Bronchial epithelial cell (primary cell): ENCODE data around the gene ZNF697. TPM values are rescaled to one million over a fixed set of nuclear protein-coding genes. Genes with fewer than 3 reads are reported as not detected.
A peak's percentile ranks its signal among the peaks of the same experiment; 100 is the strongest.
"Not testable (repeated sequence)": the region's sequence is repeated elsewhere in the genome, so short reads cannot be mapped to it uniquely, and the experiment has no call there.

Experiments used
- DNase-seq: peaks from one replicate; pipeline ENCODE4 v3.0.0-alpha.2; 2010; ENCODE audit warnings: low read depth
- FAIRE-seq: peaks from 2 replicates; lab custom pipeline; 2011; peaks lifted over from hg19 to GRCh38; lab: Jason Lieb, UNC
- H3K27me3 ChIP-seq: 2 replicates; pipeline ENCODE4 v1.5.1; 2011; ENCODE audit warnings: low read length; ENCODE audit not compliant: control insufficient read depth, insufficient read depth
- H3K36me3 ChIP-seq: 2 replicates; pipeline ENCODE4 v1.5.1; 2011; ENCODE audit warnings: low read length; ENCODE audit not compliant: control insufficient read depth, insufficient read depth
- H3K4me3 ChIP-seq: 2 replicates; pipeline ENCODE4 v1.5.1; 2011; ENCODE audit warnings: mild to moderate bottlenecking, low read depth, low read length, control low read depth
- CTCF ChIP-seq: IDR thresholded peaks from 2 replicates; pipeline ENCODE4 v1.5.1; 2011; ENCODE audit warnings: mild to moderate bottlenecking, moderate library complexity, low read length, control low read depth, inconsistent platforms; ENCODE audit not compliant: insufficient read depth, severe bottlenecking
- total RNA-seq: library from RNA; depleted of rRNA; stranded (reverse); fragments of >200 nt; gene quantifications from 2 replicates; pipeline ENCODE4 v1.2.1, GENCODE V29; 2014

The ZNF697 gene
- 3.7 and 5.5 TPM in 2 replicates for total RNA-seq

GRCh38 chr1:119647734-119648619 lies at the start of gene ZNF697:
Gene ZNF697, minus strand, starts transcription at chr1:119648266. Its CDS starts 22,166 bp downstream, at chr1:119626100.
- Histone ChIP-seq H3K27me3 (no peaks in the 10 kb centered on the region), H3K36me3 (no peaks in the 10 kb centered on the region), H3K4me3 (peak within 1 kb of the TSS; percentile 77)
- TF ChIP-seq CTCF: no peak
- FAIRE-seq (no peak), DNase-seq (peak; percentile 93)

DNA sequence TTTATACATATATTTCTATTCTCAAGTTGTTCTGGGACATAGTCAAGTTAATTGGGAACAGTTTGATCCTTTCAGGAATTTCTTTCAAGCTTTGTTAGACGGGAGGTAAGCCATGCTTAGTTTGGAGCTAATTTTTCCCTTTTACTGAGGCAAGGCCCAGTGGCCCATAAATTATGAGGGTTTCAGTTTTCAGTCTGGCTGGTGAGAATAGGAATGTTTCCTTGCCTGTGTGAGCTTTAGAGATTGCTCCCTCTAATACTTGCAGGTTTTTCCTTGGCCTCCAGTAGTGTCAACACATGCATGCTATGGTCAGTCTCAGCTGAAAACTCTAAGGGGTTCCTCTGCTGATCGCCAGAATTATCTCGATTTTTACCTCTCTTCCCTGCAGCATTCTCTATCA lies 49.5 kb upstream of the ZNF697 start:
- FAIRE-seq (no peak), DNase-seq (no peak)
- TF ChIP-seq CTCF: no peak
- Histone ChIP-seq H3K4me3 (no peak overlapping the region), H3K36me3 (no peaks in the 10 kb centered on the region), H3K27me3 (no peaks in the 10 kb centered on the region)

DNA sequence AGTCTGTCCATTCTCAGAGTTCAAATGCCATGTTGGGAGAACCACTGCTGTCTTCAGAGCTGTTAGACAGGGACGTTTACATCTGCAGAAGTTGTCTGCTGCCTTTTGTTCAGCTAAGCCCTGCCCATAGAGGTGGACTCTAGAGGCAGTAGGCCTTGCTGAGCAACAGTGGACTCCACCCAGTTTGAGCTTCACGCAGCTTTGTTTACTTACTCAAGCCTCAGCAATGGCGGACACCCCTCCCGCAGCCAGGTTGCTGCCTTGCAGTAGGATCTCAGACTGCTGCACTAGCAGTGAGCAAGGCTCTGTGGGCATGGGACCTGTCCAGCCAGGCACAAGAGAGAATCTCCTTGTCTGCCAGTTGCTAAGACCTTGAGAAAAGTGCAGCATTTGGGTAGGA lies 48.8 kb upstream of the ZNF697 start:
- not testable (repeated sequence) for H3K36me3 ChIP-seq, H3K27me3 ChIP-seq, H3K4me3 ChIP-seq, FAIRE-seq
- peak; percentile 31 for DNase-seq

DNA sequence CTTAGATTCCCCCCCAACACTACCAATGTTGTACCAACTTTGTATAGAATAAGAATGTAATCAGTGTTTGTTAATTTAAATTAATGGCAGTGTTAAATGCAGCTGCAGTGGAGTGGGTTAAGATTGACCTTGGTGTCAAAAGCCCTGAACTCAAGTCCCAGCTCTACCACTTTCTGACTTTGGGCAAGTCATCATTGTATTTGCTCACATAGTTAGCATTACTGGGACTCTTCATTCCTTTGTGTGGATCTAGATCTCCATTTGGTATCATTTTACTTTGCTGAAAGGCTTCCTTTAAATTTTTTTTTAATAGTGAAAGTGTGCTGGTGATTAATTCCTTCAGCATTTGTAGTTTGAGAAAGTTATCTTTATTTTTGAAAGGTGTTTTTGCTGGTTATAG lies 41.4 kb upstream of the ZNF697 start:
- DNase-seq: no peak
- no peak for TF ChIP-seq CTCF
- no peaks in the 10 kb centered on the region for H3K36me3 ChIP-seq
- no peak overlapping the region for H3K4me3 ChIP-seq
- FAIRE-seq: no peak
- no peaks in the 10 kb centered on the region for H3K27me3 ChIP-seq

DNA sequence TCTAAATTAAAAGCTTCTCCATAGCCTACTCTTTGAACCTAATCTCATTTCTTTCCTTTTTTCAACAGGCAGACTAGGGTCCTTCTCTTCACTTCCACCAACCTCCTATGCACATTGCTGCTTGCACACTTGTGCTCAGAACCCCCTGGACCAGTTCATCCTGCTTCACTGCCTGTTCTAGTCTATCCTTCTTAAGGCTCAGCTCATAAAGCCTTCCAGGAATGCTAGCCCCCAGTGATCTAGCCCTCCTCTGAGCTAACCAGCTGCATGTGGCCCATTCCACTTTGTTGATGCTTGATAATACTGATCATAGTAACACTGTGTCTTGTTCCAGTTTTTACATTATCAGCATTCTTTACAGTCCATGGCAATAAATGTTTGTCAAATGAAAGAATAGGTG lies 40.7 kb upstream of the ZNF697 start:
- DNase-seq (no peak), FAIRE-seq (no peak)
- TF ChIP-seq CTCF: no peak
- Histone ChIP-seq H3K36me3 (no peaks in the 10 kb centered on the region), H3K4me3 (no peak overlapping the region), H3K27me3 (no peaks in the 10 kb centered on the region)

GRCh38 chr1:119687434-119688079 lies 39.5 kb upstream of the ZNF697 start:
- DNase-seq (peak; percentile 90), FAIRE-seq (no peak)
- no peak overlapping the region for H3K4me3 ChIP-seq
- H3K36me3 ChIP-seq: no peaks in the 10 kb centered on the region
- H3K27me3 ChIP-seq: no peaks in the 10 kb centered on the region
- TF ChIP-seq CTCF: no peak
